GM12875 (cell line): Measurements from ENCODE around the gene XAB2.

Experiments
- H3K4me3 ChIP-seq: one replicate; pipeline ENCODE4 v1.5.1; 2011; ENCODE audit warnings: low read depth, low read length, control low read depth
- TF ChIP-seq, protein P1 (sequence below): IDR thresholded peaks from 2 replicates; pipeline ENCODE4 v1.5.1; 2011; ENCODE audit warnings: low read depth, mild to moderate bottlenecking, control low read depth, inconsistent platforms, low read length, moderate library complexity, borderline replicate concordance; ENCODE audit not compliant: insufficient read depth

The XAB2 gene

DNA sequence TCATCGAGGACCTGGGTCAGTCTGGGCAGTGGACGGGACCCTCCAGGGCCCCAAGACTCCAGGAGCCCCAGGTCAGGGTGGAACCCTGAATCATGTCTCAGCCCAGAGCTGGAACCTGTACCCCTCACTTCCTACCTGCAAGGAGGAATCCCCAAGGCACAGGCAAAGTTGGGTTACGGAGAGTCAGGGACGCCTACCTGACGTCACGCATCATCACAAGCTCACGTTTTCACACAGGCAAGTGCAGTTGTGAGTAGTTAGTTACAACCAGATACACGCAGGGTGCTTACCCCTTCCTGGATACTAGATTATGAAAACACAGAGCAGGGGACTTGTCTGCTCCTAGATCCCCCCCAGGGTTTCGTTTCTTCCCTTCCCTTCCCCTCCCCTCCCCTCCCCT is 41.4 kb upstream of the XAB2 start:
- no peak overlapping the region for H3K4me3 ChIP-seq
- TF ChIP-seq, protein P1, sequence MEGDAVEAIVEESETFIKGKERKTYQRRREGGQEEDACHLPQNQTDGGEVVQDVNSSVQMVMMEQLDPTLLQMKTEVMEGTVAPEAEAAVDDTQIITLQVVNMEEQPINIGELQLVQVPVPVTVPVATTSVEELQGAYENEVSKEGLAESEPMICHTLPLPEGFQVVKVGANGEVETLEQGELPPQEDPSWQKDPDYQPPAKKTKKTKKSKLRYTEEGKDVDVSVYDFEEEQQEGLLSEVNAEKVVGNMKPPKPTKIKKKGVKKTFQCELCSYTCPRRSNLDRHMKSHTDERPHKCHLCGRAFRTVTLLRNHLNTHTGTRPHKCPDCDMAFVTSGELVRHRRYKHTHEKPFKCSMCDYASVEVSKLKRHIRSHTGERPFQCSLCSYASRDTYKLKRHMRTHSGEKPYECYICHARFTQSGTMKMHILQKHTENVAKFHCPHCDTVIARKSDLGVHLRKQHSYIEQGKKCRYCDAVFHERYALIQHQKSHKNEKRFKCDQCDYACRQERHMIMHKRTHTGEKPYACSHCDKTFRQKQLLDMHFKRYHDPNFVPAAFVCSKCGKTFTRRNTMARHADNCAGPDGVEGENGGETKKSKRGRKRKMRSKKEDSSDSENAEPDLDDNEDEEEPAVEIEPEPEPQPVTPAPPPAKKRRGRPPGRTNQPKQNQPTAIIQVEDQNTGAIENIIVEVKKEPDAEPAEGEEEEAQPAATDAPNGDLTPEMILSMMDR: no peak

DNA sequence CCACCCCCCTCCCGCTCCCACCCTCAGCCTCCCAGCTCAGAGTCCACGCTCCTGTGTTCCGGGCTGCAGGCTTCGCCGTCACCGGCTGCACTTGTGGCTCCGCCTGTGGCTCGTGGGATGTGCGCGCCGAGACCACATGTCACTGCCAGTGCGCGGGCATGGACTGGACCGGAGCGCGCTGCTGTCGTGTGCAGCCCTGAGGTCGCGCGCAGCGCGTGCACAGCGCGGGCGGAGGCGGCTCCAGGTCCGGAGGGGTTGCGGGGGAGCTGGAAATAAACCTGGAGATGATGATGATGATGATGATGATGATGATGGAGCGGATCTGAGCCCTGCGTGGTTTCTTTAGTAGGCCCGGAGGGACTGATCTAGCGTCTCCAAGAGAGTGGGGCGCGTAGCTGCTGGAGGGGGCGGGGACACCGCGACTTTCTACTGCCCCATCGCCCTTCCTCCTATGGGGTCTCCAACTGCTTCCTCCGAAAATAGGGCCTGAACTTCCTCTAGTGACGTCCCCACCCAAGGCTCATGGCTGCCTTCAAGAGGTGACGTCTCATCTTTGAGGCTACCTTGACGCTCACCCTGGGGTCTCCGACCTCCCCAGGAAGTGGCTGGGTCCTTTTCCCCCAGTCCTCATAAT is 40.9 kb upstream of the XAB2 start:
- no peak overlapping the region for H3K4me3 ChIP-seq
- TF ChIP-seq, protein P1: no peak

DNA sequence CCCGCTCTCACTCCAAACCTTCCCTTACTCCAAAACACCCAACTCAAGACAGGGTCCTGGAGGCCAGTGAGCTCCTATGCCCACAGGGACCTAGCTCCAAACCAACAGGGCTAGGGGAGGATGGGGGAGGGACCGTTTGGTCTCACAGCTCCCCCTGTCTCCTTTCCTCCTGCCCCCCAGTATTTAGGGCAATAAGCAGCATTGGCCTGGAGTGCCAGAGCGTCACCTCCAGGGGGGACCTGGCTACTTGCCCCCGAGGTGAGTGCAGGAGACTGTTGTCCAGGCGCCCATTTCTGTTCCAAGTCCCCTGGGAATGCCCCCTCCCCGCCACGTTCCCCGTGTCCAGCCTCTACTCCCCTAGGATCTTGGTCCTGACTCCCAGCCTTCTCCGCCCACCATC is 40.3 kb upstream of the XAB2 start:
- H3K4me3 ChIP-seq: no peak overlapping the region
- TF ChIP-seq, protein P1: no peak

DNA sequence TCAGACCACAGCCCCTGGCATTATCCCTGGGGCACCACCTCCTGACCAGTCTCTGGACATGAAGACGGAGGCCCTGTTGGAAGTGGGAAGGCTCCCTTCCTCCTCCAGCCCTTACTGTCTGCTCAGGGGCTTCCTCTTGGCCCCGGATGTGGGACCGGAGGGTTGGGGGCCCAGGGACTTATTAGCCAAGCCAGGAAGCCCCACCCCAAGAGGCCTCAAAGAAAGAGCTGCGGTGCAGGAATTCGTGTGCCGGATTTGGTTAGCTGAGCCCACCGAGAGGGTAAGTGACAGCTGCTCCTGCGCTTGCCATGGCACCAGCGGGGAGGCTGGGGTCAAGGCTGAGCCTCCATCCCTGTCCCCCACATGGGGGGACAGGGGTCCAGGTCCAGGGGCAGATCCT is 39.5 kb upstream of the XAB2 start, which contains the start of gene RETN:
RETN (plus strand) TSS at position 208 of the 400 bp plus-strand sequence. CDS start 278 bp downstream, outside the sequence.
- TF ChIP-seq, protein P1: no peak
- H3K4me3 ChIP-seq: no peak within 1 kb of the TSS

DNA sequence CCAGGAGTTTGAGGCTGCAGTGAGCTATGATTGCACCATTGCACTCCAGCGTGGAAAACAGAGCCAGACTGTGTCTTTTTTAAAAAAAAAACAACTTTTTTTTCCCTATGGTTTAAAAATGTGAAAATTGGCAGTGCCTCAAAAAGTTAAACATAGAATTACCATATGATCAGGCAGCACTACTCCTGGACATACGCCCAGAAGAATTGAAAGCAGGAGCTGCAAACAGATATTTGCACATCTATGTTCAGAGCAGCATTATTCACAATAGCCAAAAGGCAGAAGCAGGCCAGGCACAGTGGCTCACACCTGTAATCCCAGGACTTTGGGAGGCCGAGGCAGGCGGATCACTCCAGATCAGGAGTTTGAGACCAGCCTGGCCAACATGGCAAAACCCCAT is 35.7 kb upstream of the XAB2 start:
- TF ChIP-seq, protein P1: no peak
- H3K4me3 ChIP-seq: no peak overlapping the region

DNA sequence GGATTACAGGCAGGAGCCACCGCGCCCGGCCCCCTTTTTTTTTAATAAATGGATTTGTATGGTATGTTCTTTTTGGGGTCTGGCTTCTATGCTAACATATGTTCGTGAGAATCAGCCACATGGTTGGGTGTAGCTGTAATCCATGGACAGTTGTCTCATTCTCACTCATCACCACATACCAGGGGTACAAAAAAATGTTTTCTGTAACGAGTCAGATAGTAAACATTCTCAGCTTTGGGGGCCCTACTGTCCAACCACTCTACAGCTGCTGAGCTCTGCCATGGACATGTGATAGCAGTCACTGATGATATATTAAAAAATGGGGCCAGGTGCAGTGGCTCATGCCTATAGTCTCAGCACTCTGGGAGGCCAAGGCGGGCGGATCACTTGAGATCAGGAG is 34.4 kb upstream of the XAB2 start:
- TF ChIP-seq, protein P1: no peak
- no peak overlapping the region for H3K4me3 ChIP-seq

DNA sequence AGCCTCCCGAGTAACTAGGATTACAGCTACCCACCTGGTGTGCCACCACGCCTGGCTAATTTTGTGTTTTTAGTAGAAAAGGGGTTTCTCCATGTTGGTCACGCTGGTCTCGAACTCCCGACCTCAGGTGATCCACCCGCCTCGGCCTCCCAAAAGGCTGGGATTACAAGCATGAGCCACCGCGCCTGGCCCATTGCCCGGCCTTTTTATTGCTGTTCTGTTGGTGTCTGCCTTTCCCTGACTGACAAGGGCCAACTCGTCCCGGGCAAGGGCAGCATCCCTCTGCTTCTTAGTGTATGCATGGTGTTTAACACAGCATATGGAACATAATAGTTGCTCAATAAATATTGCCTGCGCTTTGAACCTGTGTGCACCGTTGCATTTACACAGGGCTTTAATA is 33.3 kb upstream of the XAB2 start:
- TF ChIP-seq, protein P1: no peak
- H3K4me3 ChIP-seq: no peak overlapping the region
